ENCODE data around the gene ESRP2.

Gene ESRP2

GRCh38 chr16:68228652-68229051 is 7.3 kb downstream of the ESRP2 start:
- no peak overlapping the region for H3K4me2 ChIP-seq (ENCODE audit: low read depth, low read length)
- no peaks in the 10 kb centered on the region for H3K79me2 ChIP-seq (ENCODE audit: low read length)
- no peaks in the 10 kb centered on the region for H3K9me2 ChIP-seq (replicated peaks; ENCODE audit: insufficient read depth, low read length)
- no peak for DNase-seq
- H3K36me3 ChIP-seq (replicated peaks; ENCODE audit: insufficient read depth, low read length), result no peaks in the 10 kb centered on the region
- H3K4me1 ChIP-seq (ENCODE audit: low read length), result peaks cover 15% of the 10 kb centered on the region
- H2AFZ ChIP-seq (ENCODE audit: low read length), result no peak overlapping the region
- H3K27ac ChIP-seq (ENCODE audit: low read length), result no peak overlapping the region
- H3K9me3 ChIP-seq (replicated peaks; ENCODE audit: insufficient read depth, low read length), result no peaks in the 10 kb centered on the region
- no peak for TF ChIP-seq EZH2 (optimal IDR thresholded peaks at IDR 0.05; ENCODE audit: low read depth, low read length)
- TF ChIP-seq, protein P1, sequence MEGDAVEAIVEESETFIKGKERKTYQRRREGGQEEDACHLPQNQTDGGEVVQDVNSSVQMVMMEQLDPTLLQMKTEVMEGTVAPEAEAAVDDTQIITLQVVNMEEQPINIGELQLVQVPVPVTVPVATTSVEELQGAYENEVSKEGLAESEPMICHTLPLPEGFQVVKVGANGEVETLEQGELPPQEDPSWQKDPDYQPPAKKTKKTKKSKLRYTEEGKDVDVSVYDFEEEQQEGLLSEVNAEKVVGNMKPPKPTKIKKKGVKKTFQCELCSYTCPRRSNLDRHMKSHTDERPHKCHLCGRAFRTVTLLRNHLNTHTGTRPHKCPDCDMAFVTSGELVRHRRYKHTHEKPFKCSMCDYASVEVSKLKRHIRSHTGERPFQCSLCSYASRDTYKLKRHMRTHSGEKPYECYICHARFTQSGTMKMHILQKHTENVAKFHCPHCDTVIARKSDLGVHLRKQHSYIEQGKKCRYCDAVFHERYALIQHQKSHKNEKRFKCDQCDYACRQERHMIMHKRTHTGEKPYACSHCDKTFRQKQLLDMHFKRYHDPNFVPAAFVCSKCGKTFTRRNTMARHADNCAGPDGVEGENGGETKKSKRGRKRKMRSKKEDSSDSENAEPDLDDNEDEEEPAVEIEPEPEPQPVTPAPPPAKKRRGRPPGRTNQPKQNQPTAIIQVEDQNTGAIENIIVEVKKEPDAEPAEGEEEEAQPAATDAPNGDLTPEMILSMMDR (IDR thresholded peaks at IDR 0.05; ENCODE audit: low read length), result no peak
- TF ChIP-seq EZH2phosphoT487 (IDR thresholded peaks at IDR 0.05; ENCODE audit: low read length), result no peak
- no peaks in the 10 kb centered on the region for H3K27me3 ChIP-seq (replicated peaks; ENCODE audit: insufficient read depth, low read length)
- H4K20me1 ChIP-seq (ENCODE audit: insufficient read depth, low read length), result no peaks in the 10 kb centered on the region
- H3K9ac ChIP-seq (ENCODE audit: low read length), result no peak overlapping the region
- peaks cover 9% of the 10 kb centered on the region; the same call in 1 of the 2 replicates for H3F3A ChIP-seq (ENCODE audit: insufficient read depth, low read length)
- no peak overlapping the region for H3K4me3 ChIP-seq (ENCODE audit: low read length)

GRCh38 chr16:68227850-68228553 is 7.9 kb downstream of the ESRP2 start:
- Histone ChIP-seq H3K36me3 (replicated peaks; ENCODE audit: insufficient read depth, low read length) (no peaks in the 10 kb centered on the region), H3K4me3 (ENCODE audit: low read length) (no peak overlapping the region), H3K79me2 (ENCODE audit: low read length) (no peaks in the 10 kb centered on the region), H3K27me3 (replicated peaks; ENCODE audit: insufficient read depth, low read length) (no peaks in the 10 kb centered on the region), H4K20me1 (ENCODE audit: insufficient read depth, low read length) (no peaks in the 10 kb centered on the region), H3K9me3 (replicated peaks; ENCODE audit: insufficient read depth, low read length) (no peaks in the 10 kb centered on the region), H3K4me2 (ENCODE audit: low read depth, low read length) (no peak overlapping the region), H3K27ac (ENCODE audit: low read length) (peak overlapping the region; percentile 37; the same call in 1 of the 2 replicates), H2AFZ (ENCODE audit: low read length) (no peak overlapping the region), H3K4me1 (ENCODE audit: low read length) (peaks cover 15% of the 10 kb centered on the region), H3K9me2 (replicated peaks; ENCODE audit: insufficient read depth, low read length) (no peaks in the 10 kb centered on the region), H3K9ac (ENCODE audit: low read length) (no peak overlapping the region; the same call in 1 of the 2 replicates), H3F3A (ENCODE audit: insufficient read depth, low read length) (peaks cover 9% of the 10 kb centered on the region; the same call in 1 of the 2 replicates)
- TF ChIP-seq, protein P1 (IDR thresholded peaks at IDR 0.05; ENCODE audit: low read length), result no peak
- TF ChIP-seq EZH2 (optimal IDR thresholded peaks at IDR 0.05; ENCODE audit: low read depth, low read length) (no peak), EZH2phosphoT487 (IDR thresholded peaks at IDR 0.05; ENCODE audit: low read length) (no peak)
- no peak for DNase-seq

- DNase-seq, result peak; percentile 67
- no peaks in the 10 kb centered on the region for H3K27me3 ChIP-seq (replicated peaks; ENCODE audit: insufficient read depth, low read length)
Measured at GRCh38 chr16:68227183-68227793, 8.6 kb downstream of the ESRP2 start.

More at GRCh38 chr16:68227183-68227793, 8.6 kb downstream of the ESRP2 start:
- no peak overlapping the region for H3K9ac ChIP-seq (ENCODE audit: low read length)
- no peaks in the 10 kb centered on the region for H4K20me1 ChIP-seq (ENCODE audit: insufficient read depth, low read length)
- peak overlapping the region; percentile 37; the same call in 1 of the 2 replicates for H3K27ac ChIP-seq (ENCODE audit: low read length)
- H3K36me3 ChIP-seq (replicated peaks; ENCODE audit: insufficient read depth, low read length), result no peaks in the 10 kb centered on the region
- H3K9me2 ChIP-seq (replicated peaks; ENCODE audit: insufficient read depth, low read length), result no peaks in the 10 kb centered on the region
- peaks cover 15% of the 10 kb centered on the region for H3K4me1 ChIP-seq (ENCODE audit: low read length)
- no peak overlapping the region for H3K4me3 ChIP-seq (ENCODE audit: low read length)
- H3K4me2 ChIP-seq (ENCODE audit: low read depth, low read length), result no peak overlapping the region; the same call in 1 of the 2 replicates
- H3K79me2 ChIP-seq (ENCODE audit: low read length), result no peaks in the 10 kb centered on the region
- peaks cover 9% of the 10 kb centered on the region; the same call in 1 of the 2 replicates for H3F3A ChIP-seq (ENCODE audit: insufficient read depth, low read length)
- H3K9me3 ChIP-seq (replicated peaks; ENCODE audit: insufficient read depth, low read length), result no peaks in the 10 kb centered on the region
- TF ChIP-seq EZH2 (optimal IDR thresholded peaks at IDR 0.05; ENCODE audit: low read depth, low read length) (no peak), EZH2phosphoT487 (IDR thresholded peaks at IDR 0.05; ENCODE audit: low read length) (no peak)
- TF ChIP-seq, protein P1 (IDR thresholded peaks at IDR 0.05; ENCODE audit: low read length), result no peak
- no peak overlapping the region for H2AFZ ChIP-seq (ENCODE audit: low read length)

Data from MM.1S (cell line).